GM19351 (cell line): ENCODE results near the gene PSMA5.
"Not testable (repeated sequence)": the region's sequence is repeated elsewhere in the genome, so short reads cannot be mapped to it uniquely, and the experiment has no call there.

Source experiments
- ATAC-seq: cut with Tn5 transposase; IDR thresholded peaks from one replicate; pipeline ENCODE4 v1.9.1; 2021; ENCODE audit warnings: mild to moderate bottlenecking, moderate library complexity; ENCODE audit not compliant: unreplicated experiment

PSMA5 gene

DNA sequence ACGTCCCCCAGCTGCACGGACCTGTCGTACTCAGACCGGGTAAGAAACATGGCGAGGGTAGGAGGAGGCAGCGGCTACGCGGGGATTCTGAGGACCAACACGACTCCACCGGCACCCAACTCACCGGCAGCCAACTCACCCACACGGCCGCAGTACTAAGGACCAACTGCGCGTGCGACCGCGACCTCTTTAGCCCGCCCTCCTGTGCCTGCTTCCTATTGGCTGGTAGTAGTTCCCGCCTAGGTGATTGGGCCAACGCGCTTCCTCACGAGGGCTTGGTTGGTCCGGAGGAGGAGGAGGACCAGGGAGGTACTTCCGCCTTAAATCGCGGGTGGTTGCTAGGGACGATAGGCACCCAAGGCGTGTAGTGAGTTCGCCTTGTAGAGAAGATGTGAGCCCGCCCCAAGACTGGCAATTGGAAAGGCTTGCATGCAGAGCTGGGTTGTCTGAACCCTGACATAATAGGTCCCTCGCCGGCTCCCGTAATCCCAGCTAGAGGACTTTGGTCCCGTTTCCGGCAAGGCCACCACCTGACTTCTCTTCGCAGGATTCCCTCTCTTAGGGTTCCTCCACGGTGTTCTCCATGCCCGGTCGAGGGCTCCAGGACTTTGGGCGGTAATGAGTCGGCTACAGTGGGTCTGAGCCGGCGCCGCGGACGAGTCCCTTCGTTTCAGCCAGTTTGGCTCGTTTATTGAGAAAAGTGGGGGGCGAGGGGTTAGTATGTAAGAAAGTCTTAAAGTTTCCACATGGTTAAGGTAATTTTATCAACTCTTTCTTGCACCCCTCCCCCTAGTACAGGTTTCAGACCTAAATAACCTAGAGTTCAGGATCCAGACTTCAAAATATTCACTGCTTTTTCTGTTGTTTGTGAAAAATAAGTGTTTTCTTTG is at the start of gene PSMA5:
Gene PSMA5 (minus strand): TSS at position 168 of the 890 bp plus-strand sequence. CDS start 118 bp downstream, at position 50.
- ATAC-seq, result peak; percentile 94

DNA sequence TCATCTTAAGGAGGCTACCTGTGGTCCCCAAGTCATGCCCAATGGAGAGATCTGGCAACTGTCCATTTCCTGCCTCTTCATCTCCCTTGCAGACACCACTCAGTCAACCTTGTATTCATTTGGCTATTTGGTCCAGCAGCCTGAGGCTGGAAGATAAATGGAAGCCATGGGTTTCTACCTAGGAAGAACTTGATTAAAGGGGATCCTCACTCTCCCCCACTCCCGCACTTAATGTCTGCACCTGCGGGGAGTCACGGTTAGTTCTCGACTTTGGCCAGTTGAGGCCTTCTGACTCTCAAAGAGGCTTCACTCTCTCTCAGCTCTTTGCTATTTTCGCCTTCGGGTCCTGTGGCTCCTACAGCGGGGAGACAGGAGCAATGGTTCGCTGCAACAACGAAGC is 49.0 kb upstream of the PSMA5 start:
- no peak for ATAC-seq

DNA sequence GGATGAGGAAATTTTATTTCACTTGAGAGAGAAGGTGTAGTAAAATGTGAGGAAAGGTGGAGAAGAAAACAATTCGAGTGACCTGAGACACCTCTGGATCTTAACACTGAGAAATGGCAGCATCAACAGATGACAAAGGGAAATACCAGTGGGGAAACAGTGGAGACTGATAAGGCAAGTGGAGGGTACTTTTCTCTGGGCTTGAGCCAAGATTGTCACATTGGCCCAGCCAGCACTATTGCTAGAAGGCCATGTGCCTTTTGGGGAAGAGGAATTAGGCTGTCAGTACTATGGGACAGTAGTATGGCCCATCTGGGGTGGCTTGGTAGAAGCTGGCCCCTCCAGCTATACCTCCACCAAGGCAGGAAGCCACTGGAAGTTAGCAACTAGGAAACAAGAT is 48.4 kb upstream of the PSMA5 start:
- no peak for ATAC-seq

DNA sequence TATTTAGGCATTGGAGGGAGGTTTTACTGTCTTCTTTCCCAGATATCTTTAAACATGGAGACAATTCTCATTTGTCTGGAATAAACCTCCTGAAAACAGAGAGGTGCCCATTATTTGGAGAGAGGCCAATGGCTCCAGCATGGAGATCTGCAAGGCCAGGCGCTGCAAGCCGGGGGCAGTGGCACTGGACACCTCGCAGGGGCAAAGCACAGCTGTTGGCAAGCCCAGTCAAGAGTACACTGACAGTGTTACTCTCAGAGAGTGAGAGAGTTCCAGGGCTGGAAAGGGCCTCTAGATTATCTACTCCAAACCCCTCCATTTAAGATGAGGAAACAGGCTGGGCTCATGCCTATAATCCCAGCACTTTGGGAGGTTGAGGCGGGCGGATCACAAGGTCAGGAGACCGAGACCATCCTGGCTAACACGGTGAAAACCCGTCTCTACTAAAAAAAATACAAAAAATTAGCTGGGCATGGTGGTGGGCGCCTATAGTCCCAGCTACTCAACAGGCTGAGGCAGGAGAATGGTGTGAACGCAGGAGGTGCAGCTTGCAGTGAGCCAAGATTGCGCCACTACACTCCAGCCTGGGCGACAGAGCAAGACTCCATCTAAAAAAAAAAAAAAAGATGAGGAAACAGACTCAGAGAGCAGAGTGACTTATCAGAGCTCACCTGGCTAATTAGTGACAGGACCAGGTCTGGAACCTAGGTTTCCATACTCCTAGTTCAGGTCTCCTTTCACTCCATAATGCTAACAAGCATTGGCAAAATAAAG is 47.2 kb upstream of the PSMA5 start:
- ATAC-seq, result not testable (repeated sequence)

DNA sequence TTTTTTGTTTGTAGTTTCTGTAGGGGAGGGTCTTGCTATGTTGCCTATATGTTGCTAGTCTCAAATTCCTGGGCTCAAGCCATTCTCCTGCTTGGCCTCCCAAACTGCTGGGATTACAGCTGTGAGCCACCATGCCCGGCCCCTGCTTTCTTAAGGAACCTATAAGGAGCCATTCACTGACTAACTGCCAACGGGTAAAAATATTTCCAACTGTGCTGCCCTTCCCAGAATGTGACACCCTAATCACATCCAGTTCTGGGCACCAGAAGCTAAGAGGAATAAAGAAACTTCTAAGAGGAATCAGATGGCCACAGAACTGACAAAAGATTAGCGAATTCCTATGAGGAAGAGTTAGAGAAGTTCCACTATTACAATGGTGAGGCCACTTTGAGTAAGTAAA is 46.5 kb upstream of the PSMA5 start:
- ATAC-seq, result no peak

DNA sequence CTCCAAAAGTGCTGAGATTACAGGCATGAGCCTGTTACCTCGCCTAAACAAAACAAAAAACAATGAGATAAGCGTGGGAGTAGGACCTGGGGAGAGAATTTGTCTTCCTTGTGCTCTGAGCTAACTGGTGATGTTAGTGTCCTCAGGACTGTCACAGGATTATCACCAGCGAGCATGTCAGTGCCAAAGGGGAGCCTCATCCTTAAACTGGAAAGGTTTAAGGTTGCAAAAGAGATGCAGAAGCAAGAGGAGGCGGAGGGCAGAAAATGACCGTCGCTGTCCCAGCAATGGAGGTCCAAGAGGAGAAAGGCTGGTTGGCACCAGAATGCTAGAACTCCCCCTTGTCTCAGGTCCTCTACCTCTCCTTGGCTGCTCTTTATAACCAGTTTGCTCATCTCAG is 44.0 kb upstream of the PSMA5 start:
- ATAC-seq, result no peak

DNA sequence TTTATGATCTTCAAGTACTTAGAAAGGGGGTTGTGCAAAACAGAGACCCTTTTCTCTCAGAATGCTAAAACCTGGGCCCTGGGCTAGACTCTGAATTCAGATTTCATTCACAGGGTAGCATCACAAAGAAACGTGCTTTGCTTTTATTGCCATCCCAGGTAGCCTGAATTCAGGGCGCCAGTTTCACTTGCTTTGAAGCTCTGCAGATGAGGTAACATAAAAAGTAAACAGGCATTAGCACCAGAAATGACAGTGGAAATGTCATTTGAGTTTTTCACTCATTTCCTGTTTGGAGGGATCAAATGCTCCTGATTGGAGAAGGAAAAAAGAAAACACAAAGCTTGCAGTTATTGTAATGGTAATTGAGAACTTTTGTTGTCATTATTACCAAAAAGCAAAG is 42.7 kb upstream of the PSMA5 start:
- no peak for ATAC-seq

DNA sequence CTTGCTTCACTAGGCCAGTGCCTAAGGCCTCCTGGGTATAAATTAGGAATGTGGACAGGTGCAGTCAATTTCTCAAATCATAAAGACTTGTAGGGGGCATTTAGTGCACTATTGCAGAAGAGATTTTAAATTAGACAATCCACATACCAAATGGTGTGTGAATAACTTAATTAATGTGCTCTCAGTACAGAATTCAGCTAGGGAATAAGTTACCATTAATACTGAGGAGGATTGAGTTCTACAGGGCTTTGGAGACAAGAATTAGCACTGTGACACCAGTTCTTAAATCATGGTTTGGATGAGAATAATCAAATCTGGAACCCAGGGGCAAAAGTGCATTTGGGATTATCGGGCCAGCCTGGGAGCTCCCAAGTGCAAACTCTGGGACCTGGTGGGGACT is 41.8 kb upstream of the PSMA5 start:
- no peak for ATAC-seq

DNA sequence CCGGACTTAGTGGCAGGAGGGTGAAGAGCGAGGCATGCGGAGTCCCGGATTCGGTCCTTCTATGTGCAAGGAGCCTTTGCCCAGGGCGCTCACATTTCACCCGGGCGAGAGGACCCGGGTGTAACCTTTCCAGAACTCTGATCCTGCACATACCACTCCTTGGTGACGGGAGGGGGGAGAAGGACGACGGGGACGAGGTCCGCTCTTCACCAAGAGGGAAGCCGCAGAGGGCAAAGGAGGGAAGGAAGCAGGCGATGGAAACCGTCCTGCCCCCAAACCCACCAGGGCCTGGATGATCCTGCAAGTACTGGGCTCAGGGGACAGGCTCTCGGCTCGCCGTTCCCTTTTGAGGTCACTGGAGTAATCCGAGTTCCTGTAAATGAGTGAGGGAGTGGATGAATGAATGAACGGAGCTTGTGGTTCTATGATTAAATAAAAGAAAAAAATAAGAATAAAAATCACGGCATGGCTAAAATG is 41.1 kb upstream of the PSMA5 start:
- ATAC-seq, result no peak

DNA sequence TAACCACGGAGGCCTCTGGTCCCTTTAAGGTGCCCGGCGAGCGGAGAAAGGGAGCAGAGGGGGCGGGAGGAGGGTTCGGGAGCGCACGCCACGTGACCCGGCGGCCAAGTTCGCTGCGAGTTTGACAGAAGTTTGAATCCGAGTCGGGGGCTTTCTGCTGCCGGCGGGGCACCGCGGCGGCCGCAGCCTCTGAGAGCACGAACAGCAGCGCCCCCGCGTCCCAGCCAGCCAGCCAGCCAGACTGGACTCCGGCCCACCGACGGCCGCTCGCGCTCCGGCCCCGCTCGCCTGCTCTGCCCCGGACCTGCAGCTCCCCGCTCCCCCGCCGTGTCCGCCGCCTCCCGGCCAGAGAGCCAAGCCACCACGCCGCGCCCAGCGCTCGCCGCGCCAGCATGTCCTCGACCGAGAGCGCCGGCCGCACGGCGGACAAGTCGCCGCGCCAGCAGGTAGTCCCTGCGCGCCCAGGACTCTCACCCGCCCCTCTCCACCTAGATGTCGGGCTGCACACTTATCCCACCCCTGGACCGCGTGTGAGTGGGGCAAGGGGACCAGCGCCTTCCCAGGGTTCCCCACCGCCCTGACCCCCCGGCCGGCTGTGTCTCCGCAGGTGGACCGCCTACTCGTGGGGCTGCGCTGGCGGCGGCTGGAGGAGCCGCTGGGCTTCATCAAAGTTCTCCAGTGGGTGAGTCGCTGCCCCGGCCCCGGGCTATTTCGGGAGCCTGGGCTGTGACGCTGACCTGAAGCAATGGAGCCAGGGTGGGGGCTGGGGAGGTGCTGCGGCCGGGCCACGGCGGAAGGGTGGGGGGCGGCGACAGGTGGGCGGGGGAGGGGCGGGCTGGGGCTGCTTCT is 40.4 kb upstream of the PSMA5 start, which contains the start of gene SYPL2:
Gene SYPL2 (plus strand): TSS at position 95 of the 849 bp plus-strand sequence. CDS start 298 bp downstream, at position 393.
- ATAC-seq, result no peak

DNA sequence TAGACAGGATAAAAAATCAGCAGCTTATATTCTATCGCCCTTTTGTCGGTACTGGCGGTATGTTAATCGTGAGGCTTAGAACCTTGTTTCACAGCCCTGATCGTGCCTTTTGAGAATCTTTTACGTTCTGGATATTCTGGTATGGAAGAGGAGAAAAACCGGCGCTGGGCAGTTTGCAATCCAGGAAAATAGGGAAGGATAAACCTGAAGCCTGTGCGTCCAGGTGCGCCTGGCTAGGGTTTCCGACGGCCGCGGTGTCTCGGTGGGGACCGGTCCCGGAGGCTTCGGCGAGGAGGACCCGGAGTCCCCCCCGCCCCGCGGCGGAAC is 39.8 kb upstream of the PSMA5 start:
- ATAC-seq, result no peak

DNA sequence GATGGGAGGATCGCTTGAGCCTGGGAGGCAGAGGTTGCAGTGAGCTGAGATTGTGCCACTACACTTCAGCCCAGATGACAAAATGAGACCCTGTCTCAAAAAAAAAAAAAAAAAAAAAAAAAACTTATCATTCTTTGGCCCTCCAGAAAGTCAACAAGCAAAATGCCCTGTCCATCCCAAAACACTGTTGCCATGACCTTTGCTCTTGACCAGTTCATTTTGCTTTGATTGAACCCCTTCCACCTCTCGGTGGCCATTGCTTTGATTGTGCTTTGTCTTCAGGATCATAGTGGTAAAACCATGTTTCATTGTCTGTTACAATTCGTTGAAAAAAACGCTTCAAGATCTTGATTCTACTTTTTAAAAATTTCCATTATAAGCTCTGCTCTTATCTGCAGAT is 31.6 kb upstream of the PSMA5 start:
- no peak for ATAC-seq

DNA sequence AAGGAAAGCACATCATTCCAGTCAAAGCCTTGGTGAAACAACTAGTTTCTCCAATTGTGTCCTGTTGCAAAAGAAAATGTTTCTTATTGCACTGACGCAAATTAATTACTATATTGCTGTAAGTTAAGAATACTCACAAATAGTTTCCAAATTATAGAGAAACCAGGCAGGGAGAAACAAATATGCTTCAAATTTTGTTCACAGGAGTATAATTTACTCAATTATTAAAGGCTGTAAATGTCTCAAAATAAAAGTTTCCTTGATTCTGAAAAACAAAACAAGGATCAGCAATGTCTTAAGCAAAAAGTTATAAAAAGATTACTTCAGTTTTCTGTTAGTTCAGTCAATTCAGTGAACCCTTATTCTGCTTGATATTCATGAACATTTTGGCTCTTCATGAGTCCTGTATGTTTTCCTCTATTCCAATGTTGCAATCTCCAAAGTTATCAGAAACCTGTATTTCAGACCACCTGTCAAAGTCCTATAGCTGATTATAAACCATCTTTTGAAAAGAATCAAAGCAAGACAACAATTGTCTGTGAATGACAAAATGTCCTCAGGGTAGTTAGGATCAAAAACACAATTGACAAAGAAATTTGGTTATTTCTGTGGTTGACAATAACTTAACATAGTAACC is 28.4 kb upstream of the PSMA5 start:
- ATAC-seq, result no peak

DNA sequence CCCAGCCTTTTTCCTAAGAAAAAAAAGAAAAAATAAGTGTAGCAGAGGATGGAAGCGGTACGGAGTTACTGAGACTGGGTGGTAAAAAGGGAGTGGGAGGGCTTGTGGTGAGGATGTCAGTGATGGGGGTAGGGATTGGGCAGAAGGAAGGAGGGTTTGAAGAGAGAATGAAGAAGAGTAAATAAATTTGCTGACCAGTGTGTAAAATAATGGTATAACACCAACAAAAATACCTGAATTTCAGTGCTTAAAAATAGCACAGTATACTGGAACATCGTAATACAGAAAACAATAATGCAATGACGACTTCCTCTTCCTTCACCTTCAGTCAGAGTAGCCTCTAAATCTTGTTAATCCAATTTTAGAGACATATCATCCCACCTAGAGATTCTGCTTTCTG is 21.3 kb upstream of the PSMA5 start:
- ATAC-seq, result no peak

DNA sequence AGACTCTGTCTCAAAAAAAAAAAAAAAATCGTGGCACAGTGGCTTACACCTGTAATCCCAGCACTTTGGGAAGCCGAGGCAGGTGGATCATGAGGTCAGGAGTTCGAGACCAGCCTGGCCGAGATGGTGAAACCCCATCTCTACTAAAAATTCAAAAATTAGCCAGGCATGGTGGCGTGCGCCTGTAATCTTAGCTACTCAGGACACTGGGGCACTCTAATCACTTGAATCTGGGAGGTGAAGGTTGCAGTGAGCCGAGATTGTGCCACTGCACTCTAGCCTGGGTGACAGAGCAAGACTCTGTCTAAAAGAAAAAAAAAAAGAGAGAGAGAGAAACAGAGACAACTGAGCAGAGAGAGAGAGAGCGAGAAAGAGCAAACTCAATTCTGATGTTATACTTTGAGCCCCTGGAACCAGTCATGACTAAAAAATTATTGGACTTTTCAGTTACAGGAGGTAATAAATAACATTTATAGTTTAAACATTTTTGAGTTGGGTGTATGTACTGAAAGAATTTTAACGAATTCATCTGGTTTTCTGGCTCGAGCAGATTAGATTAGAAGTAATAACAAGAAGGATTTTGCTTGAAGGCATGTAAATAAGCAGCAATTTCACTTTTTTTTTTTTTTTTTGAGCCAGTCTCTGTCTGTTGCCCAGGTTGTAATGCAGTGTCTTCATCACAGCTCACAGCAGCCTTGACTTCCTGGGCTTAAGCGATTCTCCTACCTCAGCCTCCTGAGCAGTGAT is 19.9 kb upstream of the PSMA5 start:
- ATAC-seq, result not testable (repeated sequence)

DNA sequence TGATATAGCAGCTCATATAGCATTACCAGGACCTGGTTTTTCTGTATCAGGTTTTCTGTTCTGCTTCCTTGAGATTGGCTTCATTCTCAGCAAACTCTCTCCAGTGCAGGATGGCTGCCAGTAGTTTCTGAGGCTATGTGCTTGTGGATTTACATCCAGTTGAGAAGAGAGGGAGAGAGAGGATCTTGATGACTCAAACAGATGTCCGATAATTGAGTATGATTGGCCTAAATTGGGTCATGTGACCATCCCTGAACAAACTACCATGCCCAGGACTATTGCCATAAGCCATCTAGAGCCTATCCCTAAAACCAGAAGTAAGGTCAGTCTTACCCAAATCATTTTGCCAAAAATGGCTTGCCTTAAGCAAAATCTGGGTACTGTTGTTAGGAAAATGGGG is 18.1 kb upstream of the PSMA5 start:
- no peak for ATAC-seq

DNA sequence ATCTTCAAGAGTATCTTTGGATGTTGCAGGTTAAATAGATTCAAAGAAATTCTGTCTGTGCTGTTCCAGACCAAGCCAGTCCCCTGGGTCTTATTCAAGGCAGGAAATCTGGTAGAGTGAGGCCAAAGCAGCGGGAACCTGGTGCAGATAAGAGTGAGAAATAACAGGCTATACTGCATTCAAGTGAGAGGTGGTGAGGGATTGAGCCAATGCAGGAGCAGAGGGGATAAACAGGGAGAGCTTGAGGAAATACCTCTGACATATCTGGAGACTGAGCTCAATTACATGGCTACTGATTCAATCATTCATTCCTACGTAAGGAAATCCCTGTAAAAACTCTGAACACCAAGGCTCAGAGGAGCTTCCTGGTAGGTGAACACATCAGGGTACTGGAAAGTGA is 17.2 kb upstream of the PSMA5 start:
- ATAC-seq, result no peak

DNA sequence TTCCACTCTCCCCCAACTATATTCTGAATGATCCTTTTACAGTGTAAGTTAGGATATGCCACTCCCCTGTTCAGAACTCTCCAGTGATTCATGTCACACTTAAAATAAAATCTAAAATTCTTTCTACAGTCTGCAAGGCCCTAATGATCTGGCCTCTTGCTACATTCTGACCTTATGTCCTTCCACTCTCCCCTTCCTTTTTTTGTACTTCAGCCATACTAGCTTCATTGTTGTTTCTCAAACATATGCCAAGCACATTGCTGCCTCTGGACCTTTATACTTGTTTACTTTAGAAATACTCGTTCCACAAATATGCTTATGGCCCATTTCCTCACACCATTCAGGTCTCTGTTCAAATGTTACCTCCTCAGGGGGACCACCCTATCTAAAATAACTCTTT is 14.8 kb upstream of the PSMA5 start:
- ATAC-seq, result no peak

DNA sequence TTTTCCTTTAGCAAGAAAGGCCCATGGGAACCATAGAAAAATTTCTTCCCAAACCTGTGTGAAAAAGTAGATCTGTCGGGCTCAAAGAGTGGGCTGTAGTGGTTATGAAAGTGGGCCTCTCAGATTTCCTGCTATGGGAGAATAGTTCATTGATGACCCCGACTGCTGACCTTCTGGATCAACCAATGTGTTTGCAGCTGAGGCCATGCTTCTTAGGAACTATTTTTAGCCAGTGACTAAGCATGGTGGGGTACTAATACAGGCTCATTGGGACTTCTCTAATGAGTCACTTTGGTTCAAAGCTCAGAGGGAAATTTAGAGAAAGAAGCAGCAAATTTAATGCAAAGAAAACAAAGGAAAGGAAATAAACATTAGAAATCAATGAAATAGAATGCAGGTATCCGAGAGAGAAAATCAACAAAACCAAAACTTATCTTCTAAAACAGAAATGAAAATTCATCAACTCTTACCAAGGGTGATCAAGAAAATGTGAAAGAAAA is 12.6 kb upstream of the PSMA5 start:
- peak; percentile 56 for ATAC-seq

DNA sequence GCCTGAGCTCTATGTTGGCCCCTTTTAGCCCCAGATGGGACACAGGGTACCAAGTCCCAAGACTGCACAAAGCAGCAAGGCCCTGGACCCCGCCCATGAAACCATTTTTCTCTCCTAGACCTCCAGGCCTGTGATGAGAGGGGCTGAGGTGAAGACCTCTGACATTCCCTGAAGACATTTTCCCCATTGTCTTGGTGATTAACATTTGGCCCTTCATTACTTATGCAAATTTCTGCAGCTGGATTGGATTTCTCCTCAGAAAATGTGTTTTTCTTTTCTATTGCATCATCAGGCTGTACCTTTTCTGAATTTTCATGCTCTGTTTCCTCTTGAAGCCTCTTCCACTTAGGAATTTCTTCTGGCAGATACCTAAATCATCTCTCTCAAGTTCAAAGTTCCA is 8.2 kb upstream of the PSMA5 start:
- no peak for ATAC-seq
